HUES64 (cell line): Measurements from ENCODE around the gene ZNF341.

ENCODE experiments used
- H3K27ac ChIP-seq: 2 replicates; pipeline ENCODE4 v1.7.0; 2013; ENCODE audit warnings: low read depth, low read length, inconsistent platforms
- H3K27me3 ChIP-seq: 2 replicates; pipeline ENCODE4 v1.6.1; 2013; ENCODE audit warnings: mild to moderate bottlenecking, low read length; ENCODE audit not compliant: insufficient read depth
- H3K36me3 ChIP-seq: 2 replicates; pipeline ENCODE4 v1.6.1; 2013; ENCODE audit warnings: mild to moderate bottlenecking, low read length; ENCODE audit not compliant: insufficient read depth
- H3K4me1 ChIP-seq: 2 replicates; pipeline ENCODE4 v1.6.1; 2013; ENCODE audit warnings: mild to moderate bottlenecking, low read length, moderate library complexity; ENCODE audit not compliant: insufficient read depth
- H3K4me3 ChIP-seq: 2 replicates; pipeline ENCODE4 v1.5.1; 2013; ENCODE audit warnings: mild to moderate bottlenecking, low read length, moderate library complexity
- H3K9ac ChIP-seq: 2 replicates; pipeline ENCODE4 v1.6.1; 2013; ENCODE audit warnings: mild to moderate bottlenecking, low read depth, low read length
- H3K9me3 ChIP-seq: 2 replicates; pipeline ENCODE4 v1.6.1; 2013; ENCODE audit warnings: low read depth, low read length; ENCODE audit not compliant: insufficient read depth
- WGBS: fragments of 150-250, 120-280 bp; methylation state at CpG from one replicate; pipeline ENCODE4 v1.1.7; 2013; ENCODE audit warnings: missing lambda C conversion rate; 5-methylcytosine and 5-hydroxymethylcytosine counted together

ZNF341 gene

DNA sequence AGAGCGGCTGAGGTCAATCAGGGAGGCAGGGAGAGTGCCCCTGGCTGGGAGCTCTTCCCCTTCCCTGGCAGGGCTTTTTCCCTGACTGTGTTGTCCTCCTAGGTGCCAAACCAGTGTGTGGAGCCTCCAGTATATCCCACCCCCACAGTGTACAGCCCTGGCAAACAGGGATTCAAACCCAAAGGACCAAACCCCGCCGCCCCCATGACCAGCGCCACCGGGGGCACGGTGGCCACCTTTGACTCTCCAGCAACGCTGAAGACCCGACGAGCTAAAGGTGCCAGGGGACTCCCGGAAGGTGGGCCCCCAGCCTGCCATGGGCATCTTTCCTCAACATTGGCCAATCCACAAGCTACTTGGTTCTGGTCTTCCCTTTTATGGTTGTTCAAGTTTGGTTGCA lies 25.2 kb downstream of the ZNF341 start:
- H3K9me3 ChIP-seq = no peaks in the 10 kb centered on the region

DNA sequence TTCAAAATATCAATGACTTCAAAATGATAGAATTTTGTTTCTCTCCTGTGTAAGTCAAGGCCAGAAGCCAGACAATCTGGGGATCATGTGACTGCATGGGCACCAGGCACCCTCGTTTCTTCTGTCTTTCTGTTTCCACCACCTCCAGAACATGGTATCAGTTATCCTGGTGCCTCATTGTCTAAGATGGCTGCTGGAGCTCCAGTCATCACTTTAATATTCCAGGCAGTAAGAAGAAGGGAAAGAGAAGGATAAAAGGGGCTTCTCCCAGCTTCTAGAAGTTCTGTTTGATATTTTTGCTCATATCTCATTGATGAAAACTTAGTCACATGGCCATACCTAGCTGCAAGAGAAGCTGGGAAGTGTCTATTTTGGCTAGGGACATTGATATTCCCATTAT lies 25.7 kb downstream of the ZNF341 start:
- Histone ChIP-seq H3K27me3 (no peaks in the 10 kb centered on the region), H3K4me1 (0 out of 2 replicates have a peak, but pooled peaks cover 6% of the 10 kb centered on the region), H3K9ac (no peak overlapping the region), H3K36me3 (peaks cover 17% of the 10 kb centered on the region), H3K27ac (no peak overlapping the region), H3K9me3 (no peaks in the 10 kb centered on the region), H3K4me3 (no peak overlapping the region)
- 96% methylated on average over 1 of the region's 1 CpG for WGBS

More for the DNA sequence above, 25.2 kb downstream of the ZNF341 start:
- 96% methylated on average over 10 of the region's 10 CpGs for WGBS
- H3K27me3 ChIP-seq = no peaks in the 10 kb centered on the region
- peaks cover 17% of the 10 kb centered on the region for H3K36me3 ChIP-seq
- 0 out of 2 replicates have a peak, but pooled peaks cover 6% of the 10 kb centered on the region for H3K4me1 ChIP-seq
- no peak overlapping the region for H3K27ac ChIP-seq
- no peak overlapping the region for H3K4me3 ChIP-seq
- no peak overlapping the region for H3K9ac ChIP-seq

DNA sequence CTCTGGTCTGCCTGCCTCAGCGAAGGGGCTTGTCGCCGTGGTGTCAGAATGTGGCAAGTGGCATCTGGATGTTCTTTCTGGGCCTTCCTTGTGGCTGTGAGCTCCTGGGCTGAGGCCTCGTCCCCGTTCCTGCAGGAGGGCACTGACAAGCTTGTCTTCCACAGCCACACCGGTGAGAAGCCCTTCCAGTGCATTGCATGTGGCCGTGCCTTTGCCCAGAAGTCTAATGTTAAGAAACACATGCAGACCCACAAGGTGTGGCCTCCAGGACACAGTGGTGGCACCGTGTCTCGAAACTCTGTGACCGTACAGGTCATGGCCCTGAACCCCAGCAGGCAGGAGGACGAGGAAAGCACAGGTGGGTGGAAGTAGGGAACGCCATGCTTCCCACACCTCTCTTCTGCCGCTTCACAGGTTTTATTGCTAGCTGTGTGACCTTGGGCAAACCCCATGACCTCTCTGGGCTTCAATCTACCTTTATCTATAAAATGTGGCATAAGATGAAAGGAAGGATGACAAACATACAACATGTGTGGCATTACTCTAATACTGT lies 30.0 kb downstream of the ZNF341 start:
- no peaks in the 10 kb centered on the region for H3K9me3 ChIP-seq
- 95% methylated on average over 13 of the region's 13 CpGs for WGBS
- H3K4me3 ChIP-seq = no peak overlapping the region
- no peaks in the 10 kb centered on the region for H3K4me1 ChIP-seq
- no peaks in the 10 kb centered on the region for H3K27me3 ChIP-seq
- no peak overlapping the region for H3K27ac ChIP-seq
- no peak overlapping the region for H3K9ac ChIP-seq
- peaks cover 6% of the 10 kb centered on the region; the same call in 1 of the 2 replicates for H3K36me3 ChIP-seq

DNA sequence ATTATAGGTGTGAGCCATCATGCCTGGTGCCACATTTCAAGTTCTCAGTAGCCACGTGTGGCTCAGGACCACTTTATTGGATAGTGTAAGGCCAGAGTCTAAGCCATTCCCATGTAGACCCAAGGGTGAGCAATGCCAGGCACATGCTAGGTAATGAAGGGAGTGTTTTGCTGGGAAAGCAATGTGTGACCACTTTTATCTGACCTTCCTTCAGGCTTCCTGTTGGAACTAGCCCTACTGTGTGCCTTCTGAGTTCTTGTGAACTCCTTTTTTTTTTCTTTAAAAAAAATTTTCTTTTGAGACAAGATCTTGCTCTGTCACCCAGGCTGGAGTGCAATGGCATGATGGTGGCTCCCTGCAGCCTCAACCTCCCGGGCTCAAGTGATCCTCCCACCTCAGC lies 33.3 kb downstream of the ZNF341 start:
- Histone ChIP-seq H3K9me3 (no peaks in the 10 kb centered on the region), H3K9ac (no peak overlapping the region), H3K4me1 (no peaks in the 10 kb centered on the region), H3K27ac (no peak overlapping the region), H3K4me3 (no peak overlapping the region), H3K27me3 (no peaks in the 10 kb centered on the region), H3K36me3 (no peaks in the 10 kb centered on the region)
- WGBS = 87% methylated on average over 2 of the region's 2 CpGs

DNA sequence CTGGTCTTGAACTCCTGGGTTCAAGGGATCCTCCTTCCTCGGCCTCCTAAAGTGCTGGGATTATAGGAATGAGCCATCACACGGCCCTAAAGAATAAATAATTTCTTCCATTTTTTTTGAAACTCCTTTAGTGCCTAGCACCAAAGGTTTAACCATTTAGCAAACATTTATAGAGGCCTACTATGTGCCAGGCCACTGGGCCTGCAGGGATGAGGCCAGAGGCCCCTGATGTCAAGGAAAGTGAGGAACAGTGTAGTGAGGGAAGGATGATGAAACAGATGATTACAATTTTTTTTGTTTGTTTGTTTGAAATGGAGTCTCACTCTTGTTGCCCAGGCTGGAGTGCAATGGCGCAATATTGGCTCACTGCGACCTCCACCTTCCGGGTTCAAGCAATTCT lies 33.8 kb downstream of the ZNF341 start:
- Histone ChIP-seq H3K4me1 (no peaks in the 10 kb centered on the region), H3K27ac (no peak overlapping the region)
- 98% methylated on average over 5 of the region's 5 CpGs for WGBS

DNA sequence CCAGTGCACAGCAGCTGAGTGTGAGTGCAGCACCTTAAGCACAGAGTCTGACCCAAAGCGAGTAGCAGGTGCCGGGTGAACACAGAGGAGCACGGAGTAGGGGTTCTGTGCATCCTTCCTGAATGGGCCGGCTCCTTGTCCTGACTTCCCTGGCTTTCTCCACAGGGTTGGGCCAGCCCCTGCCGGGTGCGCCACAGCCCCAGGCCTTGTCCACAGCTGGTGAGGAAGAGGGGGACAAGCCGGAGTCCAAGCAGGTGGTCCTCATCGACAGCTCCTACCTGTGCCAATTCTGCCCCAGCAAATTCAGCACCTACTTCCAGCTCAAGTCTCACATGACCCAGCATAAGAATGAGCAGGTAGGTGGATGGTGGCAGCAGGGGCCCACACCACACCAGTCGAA lies 34.9 kb downstream of the ZNF341 start:
- Histone ChIP-seq H3K9me3 (no peaks in the 10 kb centered on the region), H3K27ac (no peak overlapping the region), H3K4me1 (no peaks in the 10 kb centered on the region), H3K27me3 (no peaks in the 10 kb centered on the region), H3K36me3 (no peaks in the 10 kb centered on the region), H3K9ac (no peak overlapping the region), H3K4me3 (no peak overlapping the region)
- 93% methylated on average over 9 of the region's 9 CpGs for WGBS

More for the DNA sequence above, 33.8 kb downstream of the ZNF341 start:
- Histone ChIP-seq H3K9me3 (no peaks in the 10 kb centered on the region), H3K4me3 (no peak overlapping the region), H3K27me3 (no peaks in the 10 kb centered on the region), H3K36me3 (no peaks in the 10 kb centered on the region), H3K9ac (no peak overlapping the region)

DNA sequence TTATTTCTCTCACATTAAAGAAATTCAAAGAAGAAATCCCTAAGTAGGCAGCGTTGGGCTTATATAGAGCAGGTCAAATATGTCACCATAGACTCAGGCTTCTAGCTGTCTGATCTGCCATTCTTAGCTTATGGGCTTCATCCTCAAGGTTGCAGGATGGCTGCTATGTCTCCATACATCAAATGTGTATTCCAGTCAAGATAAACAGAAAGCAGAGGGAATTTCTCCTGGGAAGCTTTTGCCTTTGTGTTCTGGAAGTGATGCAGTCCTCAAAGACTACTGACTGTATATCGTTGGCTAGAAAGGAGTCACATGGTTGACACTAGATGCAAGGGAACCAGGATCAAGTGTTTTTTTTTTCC lies 36.0 kb downstream of the ZNF341 start:
- no peaks in the 10 kb centered on the region for H3K4me1 ChIP-seq
- WGBS = 91% methylated on average over 2 of the region's 2 CpGs
- no peaks in the 10 kb centered on the region for H3K27me3 ChIP-seq

DNA sequence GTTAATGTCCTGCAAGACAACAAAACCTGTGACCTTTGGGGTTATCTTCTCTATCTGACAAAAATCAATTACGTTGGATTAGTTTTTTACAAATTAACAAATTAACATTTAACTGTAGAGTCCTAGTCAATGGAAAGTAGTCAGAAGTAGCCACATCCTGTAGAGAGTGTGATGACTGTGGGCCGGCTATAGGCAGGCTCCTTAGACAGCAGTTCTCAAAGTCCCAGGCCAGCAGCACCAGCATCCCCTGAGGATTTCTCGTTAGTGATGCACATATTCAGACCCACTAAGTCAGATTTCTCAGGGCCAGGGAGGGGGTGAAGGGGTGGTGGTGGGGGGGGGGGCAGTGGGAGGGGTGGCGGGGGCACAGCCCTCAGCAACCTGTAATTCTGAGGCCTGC lies 37.2 kb downstream of the ZNF341 start:
- no peak overlapping the region for H3K9ac ChIP-seq
- no peak overlapping the region for H3K4me3 ChIP-seq
- no peaks in the 10 kb centered on the region for H3K4me1 ChIP-seq
- H3K9me3 ChIP-seq = no peaks in the 10 kb centered on the region
- H3K27me3 ChIP-seq = no peaks in the 10 kb centered on the region
- H3K36me3 ChIP-seq = no peaks in the 10 kb centered on the region
- 52% methylated on average over 2 of the region's 4 CpGs for WGBS
- H3K27ac ChIP-seq = no peak overlapping the region

More for the DNA sequence above, 36.0 kb downstream of the ZNF341 start:
- no peak overlapping the region for H3K4me3 ChIP-seq
- H3K9ac ChIP-seq = no peak overlapping the region
- no peaks in the 10 kb centered on the region for H3K36me3 ChIP-seq
- H3K9me3 ChIP-seq = no peaks in the 10 kb centered on the region
- no peak overlapping the region for H3K27ac ChIP-seq

DNA sequence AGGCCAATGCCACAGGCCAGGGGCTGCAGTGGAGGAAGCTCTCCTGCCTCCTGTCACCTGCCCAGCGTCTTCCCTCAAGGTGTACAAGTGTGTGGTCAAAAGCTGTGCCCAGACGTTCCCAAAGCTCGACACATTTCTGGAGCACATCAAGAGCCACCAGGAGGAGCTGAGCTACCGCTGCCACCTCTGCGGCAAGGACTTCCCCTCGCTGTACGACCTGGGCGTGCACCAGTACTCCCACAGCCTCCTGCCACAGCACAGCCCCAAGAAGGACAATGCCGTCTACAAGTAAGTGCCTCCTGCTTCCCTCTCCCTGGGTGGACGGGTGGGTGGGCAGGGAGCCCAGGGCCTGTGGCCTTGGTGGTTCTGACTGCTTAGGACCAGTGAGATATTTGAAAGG lies 38.2 kb downstream of the ZNF341 start:
- no peaks in the 10 kb centered on the region for H3K4me1 ChIP-seq
- 91% methylated on average over 10 of the region's 10 CpGs for WGBS
- H3K9me3 ChIP-seq = no peaks in the 10 kb centered on the region
- H3K9ac ChIP-seq = no peak overlapping the region
- H3K4me3 ChIP-seq = no peak overlapping the region
- no peak overlapping the region for H3K27ac ChIP-seq
- H3K36me3 ChIP-seq = no peaks in the 10 kb centered on the region
- H3K27me3 ChIP-seq = no peaks in the 10 kb centered on the region

DNA sequence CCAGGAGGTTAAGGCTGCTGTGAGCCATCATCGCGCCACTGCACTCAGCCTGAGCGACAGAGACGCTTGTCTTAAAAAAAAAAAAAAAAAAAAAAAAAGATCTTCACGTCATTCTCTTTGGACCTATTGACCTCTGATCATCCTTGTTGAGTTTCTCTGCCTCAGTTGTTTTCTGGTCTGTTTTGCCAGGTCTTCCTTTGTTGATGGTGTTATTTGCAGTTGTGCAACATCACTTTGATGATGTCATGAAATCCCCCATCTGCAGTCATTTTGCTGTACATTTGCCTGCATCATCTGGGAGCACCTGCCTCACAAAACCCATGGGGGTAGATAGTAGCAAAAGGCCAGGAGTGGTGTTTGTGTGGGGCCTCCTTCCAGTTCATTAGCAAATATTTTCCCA lies 40.1 kb downstream of the ZNF341 start:
- Histone ChIP-seq H3K36me3 (no peaks in the 10 kb centered on the region), H3K27ac (no peak overlapping the region), H3K27me3 (no peaks in the 10 kb centered on the region), H3K4me1 (no peaks in the 10 kb centered on the region), H3K9me3 (no peaks in the 10 kb centered on the region), H3K4me3 (no peak overlapping the region), H3K9ac (no peak overlapping the region)
- WGBS = 93% methylated on average over 5 of the region's 5 CpGs

DNA sequence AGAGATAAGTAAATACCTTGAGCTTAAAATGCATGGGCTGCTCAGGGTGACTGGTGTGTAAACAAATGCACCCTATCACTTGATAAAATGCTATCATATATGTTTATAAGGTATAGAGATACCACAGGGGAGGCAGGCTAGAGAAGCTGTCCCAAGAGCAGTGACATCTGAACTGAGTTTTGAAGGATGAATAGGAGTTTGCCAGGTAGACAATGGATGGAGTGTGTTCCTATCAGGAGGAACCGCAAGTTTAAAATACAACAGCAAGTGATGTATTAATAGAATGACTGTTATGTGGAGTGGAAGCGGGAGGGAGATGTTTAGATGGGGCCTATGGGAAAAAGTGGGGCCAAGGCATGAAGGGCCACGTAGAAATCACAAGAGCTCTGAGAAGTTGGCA lies 40.6 kb downstream of the ZNF341 start:
- Histone ChIP-seq H3K27ac (no peak overlapping the region), H3K9me3 (no peaks in the 10 kb centered on the region), H3K9ac (no peak overlapping the region), H3K4me3 (no peak overlapping the region), H3K36me3 (no peaks in the 10 kb centered on the region), H3K4me1 (no peaks in the 10 kb centered on the region), H3K27me3 (no peaks in the 10 kb centered on the region)
- 89% methylated on average over 3 of the region's 3 CpGs for WGBS

DNA sequence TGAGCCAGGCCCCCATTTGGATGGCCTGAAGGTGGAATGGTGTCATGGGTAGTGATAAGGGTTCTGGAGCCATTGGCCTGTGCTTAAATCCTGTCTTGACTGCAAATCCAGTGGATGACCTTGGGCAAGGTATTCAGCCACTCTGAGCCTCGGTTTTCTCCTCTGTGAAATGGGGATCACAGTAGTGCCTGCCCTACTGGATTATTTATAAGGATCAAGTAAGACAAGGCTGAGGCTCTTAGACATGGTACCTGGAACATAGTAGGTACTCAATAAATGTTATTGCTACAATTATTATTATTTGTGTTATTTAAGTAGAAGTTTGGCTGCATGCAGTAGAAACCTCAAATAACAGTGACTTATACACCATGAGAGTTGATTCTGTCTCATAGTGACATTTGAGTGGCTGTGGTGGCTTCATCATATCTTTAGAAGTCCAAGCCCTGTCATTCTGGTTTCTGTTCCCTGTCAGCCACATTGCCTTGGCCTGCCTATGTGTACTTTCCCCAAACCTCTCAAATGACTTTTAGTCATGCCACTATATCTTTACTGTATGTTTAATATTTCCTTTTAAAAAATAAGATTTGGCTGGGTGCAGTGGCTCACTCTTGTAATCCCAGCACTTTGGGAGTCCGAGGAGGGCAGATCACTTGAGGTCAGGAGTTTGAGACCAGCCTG lies 41.8 kb downstream of the ZNF341 start:
- WGBS = 96% methylated on average over 2 of the region's 2 CpGs
- Histone ChIP-seq H3K27ac (no peak overlapping the region), H3K36me3 (no peaks in the 10 kb centered on the region), H3K4me1 (no peaks in the 10 kb centered on the region), H3K27me3 (no peaks in the 10 kb centered on the region), H3K9me3 (no peaks in the 10 kb centered on the region), H3K4me3 (no peak overlapping the region), H3K9ac (no peak overlapping the region)
